Gastroesophageal sphincter (tissue), 3 donors: Measurements from ENCODE around the gene CFAP251.

Source experiments
- CTCF ChIP-seq, 4 experiments: fragments of 200-600 bp in 2 of 4; fragments of 450-650 bp in 2 of 4; sonication (generic) in 1 of 4; IDR thresholded peaks; one replicate each; pipeline ENCODE4 v1.5.1; 2017 to 2019; ENCODE audit warnings: antibody characterized with exemption in 4 of 4, mild to moderate bottlenecking in 2 of 4, moderate library complexity in 2 of 4
- POLR2A ChIP-seq, 2 donors: fragments of 450-650 bp; IDR thresholded peaks; one replicate each; pipeline ENCODE4 v1.6.1; 2017; ENCODE audit warnings: antibody characterized with exemption in 2 of 2, mild to moderate bottlenecking in 2 of 2, moderate library complexity in 1 of 2
- POLR2AphosphoS5 ChIP-seq: sonication (generic); formaldehyde crosslinking; IDR thresholded peaks from one replicate; pipeline ENCODE4 v1.6.1; 2017; ENCODE audit warnings: antibody characterized with exemption

- TF ChIP-seq CTCF (IDR thresholded peaks at IDR 0.05) (no peak), POLR2A (IDR thresholded peaks at IDR 0.05) (no peak), POLR2AphosphoS5 (no peak)
Measured at GRCh38 chr12:121942145-121942718, 23.8 kb downstream of the CFAP251 start.
